GM21619 (cell line): ENCODE measurements around the gene SYDE2.

Source experiments
- ATAC-seq: cut with Tn5 transposase; IDR thresholded peaks from one replicate; pipeline ENCODE4 v1.9.1; 2021; ENCODE audit not compliant: unreplicated experiment

Gene SYDE2

GRCh38 chr1:85132078-85132720 is 68.6 kb downstream of the SYDE2 start:
- no peak for ATAC-seq

GRCh38 chr1:85128316-85128715 is 72.5 kb downstream of the SYDE2 start:
- ATAC-seq = no peak

DNA sequence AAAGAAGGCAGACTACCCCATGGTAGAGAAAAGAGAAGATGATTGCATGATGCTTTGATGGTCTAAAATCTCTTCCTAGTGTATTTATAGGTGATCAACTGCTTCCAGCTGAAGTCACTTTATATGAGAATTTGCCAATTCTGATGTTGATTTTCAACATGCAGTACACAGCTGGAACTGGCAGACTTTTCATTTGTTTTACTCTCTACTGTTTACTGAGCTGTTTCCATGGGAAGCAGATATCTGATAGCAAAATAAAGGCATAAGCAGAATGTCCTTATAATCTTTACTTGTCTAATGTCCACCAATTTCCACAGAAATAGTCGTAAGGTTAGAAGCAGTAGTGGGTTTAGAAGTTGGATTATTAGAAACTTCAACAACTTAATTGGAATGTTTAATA is 74.9 kb downstream of the SYDE2 start:
- ATAC-seq = no peak

DNA sequence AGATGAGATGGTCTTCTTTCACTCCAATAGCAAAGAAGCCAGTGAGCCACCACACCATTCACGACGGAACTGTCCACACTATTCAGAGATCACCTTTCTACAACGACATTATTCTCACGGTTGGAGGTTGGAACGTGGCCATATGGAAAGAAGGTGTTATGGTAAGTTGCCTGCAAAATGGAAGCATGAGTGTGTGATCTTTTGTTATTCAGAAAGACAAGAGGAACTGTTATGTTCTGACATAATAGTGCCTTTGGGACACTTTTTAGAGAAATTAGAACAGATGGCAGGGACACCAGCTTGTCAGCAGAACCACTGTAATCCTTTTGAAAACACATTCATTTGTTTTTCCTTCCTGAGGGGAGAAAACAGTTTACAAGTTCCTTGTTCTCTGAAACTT is 76.7 kb downstream of the SYDE2 start:
- no peak for ATAC-seq

- ATAC-seq = no peak
These were observed 78.6 kb downstream of the SYDE2 start for GRCh38 chr1:85122169-85122568.

- ATAC-seq = no peak
These were observed 79.1 kb downstream of the SYDE2 start for GRCh38 chr1:85121744-85122143.

DNA sequence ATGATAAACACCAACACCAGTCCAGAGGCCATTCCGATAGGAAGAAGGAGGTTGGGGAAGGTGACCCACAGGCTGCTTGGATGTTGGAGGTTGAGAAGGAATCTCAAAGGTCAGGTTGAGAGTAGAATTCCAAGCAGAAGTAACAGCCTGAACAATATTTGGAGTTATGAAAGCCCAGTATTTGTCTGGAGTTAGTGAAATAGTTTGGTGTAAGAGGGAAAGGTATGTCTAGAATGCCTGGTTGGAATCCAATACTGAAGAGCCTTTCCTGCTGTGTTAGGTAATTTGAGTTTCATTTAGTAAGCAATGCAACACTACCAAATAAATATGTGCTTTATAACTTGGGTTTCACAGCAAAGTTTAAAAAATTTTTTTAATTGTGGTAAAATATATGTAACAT is 82.1 kb downstream of the SYDE2 start:
- ATAC-seq = no peak

- no peak for ATAC-seq
These were observed 84.0 kb downstream of the SYDE2 start for GRCh38 chr1:85116856-85117255.

DNA sequence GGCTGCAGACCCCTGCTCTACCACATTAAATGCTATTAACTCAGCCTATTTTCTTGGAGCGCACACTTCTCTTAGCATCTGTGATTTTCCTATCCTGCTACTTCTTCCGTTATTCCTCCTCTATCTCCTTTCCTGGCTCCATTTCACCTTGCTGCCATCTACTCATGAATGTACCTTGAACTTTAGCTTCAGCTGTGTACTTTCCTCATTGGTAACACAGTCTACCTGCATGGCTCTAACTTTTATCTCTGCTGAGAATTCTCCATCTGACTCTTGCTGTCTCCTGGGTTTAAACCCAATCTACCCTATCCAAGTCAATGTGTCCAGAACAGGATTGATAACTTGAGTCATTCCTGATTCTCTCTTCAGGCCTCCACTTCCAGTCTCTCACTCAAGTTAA is 84.9 kb downstream of the SYDE2 start:
- no peak for ATAC-seq

- no peak for ATAC-seq
These were observed 89.1 kb downstream of the SYDE2 start for GRCh38 chr1:85111695-85112094.

- ATAC-seq = no peak
These were observed 91.3 kb downstream of the SYDE2 start for GRCh38 chr1:85109475-85109874.
